ENCODE data around the gene TFAP2B.

The TFAP2B gene

GRCh38 chr6:50818673-50819072 lies at the start of gene TFAP2B:
Gene TFAP2B, plus strand, starts transcription at chr6:50818871. Its CDS starts 21 bp downstream, at chr6:50818892.
- DNase-seq (ENCODE audit: low spot score), result no peak

DNA sequence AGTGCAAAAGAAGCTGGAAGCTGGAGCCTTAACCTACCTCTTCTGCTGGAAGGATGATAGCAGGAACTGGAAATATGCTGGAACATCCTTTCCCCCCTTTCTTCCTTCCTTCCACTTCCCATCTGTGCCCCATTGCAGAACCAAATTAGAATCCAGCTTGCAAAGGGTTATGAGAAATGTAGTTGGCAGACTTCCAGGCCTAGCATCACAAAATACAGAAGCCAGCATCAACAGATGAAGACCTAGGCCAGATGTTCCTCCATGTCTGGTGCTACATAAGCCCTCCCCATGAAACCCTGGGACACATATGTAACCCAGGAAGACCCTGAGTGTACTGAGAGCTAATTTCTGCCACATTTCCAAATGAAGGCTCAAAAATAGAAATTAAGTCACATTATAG lies 40.0 kb upstream of the TFAP2B start:
- DNase-seq (ENCODE audit: low spot score), result no peak

DNA sequence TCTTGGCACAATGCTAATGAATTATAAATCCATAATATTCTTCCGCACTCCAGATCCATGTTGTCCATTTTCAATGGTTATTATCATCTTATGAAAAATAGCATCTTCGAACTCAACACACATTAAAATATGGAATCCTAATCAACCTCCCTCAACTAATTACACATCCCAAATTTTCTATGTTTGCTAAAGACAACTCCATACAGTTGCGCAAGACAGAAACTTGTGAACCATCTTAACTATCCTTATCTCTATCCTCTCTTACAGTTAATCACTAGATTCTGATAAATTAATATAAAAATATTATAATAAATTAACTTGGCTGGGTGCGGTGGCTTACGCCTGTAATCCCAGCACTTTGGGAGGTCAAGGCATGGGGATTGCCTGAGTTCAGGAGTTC lies 38.3 kb upstream of the TFAP2B start:
- DNase-seq (ENCODE audit: low spot score), result no peak

DNA sequence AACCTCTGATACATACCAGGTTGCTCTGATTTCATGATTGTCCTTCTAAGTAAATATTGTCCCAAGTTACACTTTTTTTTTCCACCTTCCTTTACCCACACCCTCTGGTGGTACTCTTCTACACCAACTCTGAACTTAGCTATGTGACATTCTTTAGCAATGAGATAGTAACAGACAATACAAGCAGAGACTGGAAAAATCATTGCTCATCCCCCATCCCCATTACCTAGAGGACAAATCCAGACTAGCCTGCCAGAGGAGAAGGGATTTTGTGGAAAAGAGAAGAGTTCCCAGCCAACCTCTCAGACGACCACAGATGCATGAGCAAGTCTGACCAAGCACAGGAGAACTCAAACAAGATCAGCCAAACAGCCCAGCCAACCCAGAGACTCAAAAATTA lies 32.8 kb upstream of the TFAP2B start:
- DNase-seq (ENCODE audit: low spot score), result no peak

DNA sequence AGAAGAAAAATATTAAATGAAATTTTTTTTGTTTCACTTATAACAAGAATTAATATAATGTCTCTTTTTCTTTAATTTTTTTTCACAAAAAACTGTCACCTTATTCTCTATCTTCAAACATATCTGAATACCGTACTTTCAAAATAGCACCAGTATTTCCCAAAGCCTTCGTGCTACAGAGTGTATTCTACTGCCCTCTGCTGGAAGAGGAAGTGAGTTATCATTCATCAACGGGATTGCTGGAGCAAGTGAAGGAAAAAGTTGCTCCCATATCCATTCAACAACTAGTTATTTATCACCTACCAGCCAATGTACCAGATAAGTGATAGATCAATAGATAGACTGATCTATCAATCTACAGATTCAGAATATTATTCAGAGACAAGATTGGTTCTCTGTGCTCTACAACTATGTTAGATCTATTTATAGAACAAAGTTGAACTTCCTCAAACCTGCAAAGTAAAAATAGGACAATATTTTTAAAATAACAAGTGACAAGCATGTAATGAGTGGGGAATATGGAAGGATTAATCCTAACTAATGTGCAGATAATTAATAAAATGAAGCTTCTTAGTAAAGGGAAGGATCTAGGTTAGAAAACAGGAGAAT lies 26.7 kb upstream of the TFAP2B start:
- peak; percentile 19 for DNase-seq (ENCODE audit: low spot score)

- DNase-seq (ENCODE audit: low spot score), result no peak
Observed at GRCh38 chr6:50792771-50793170, 25.9 kb upstream of the TFAP2B start.

GRCh38 chr6:50795574-50795973 lies 23.1 kb upstream of the TFAP2B start:
- no peak for DNase-seq (ENCODE audit: low spot score)

DNA sequence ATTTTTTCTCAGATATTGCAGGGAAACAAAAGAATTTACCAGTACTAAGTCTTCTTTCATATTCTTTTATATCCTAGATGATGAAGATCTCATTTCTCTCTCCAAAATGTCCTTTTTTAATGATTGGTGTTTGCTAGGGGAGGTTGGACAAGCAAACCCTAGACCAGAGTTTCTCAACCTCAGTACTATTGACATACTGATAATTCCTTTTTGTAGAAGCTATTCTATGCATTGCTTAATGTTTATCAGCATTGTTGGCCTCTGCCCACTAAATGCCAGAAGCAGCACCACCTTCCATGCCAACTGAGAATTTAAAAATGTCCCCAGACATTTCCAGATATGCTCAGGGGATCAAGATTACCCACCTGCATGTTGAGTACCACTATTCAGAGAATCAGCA lies 14.4 kb upstream of the TFAP2B start:
- DNase-seq (ENCODE audit: low spot score), result no peak

GRCh38 chr6:50807035-50807434 lies 11.6 kb upstream of the TFAP2B start:
- no peak for DNase-seq (ENCODE audit: low spot score)

GRCh38 chr6:50815436-50816114 lies 3.1 kb upstream of the TFAP2B start:
- DNase-seq (ENCODE audit: low spot score), result no peak

DNA sequence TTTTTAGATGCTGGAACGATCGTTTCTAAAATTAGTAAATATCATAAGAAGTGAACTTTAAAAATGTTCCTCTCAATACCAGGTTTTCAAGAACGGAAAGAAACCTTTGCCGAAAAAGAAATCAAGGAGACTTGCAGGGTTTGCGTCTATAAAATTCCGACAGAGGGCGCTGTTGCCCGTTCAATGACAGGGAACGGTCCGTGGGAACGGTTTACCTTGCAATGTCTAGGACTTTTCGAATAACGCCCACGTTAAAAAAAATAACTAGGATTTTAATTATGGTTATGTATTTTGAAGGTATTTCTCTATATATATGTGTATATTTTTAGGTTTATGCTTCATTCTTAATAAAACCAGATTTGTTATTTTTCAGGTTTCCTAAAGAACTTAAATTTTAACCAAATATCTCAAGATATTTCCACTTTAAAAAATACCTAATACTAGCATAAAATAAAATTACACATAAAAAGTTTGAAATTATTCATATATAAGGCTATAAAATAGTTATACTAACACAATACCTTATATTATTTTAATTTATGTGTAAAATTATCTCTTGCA lies 2.5 kb upstream of the TFAP2B start:
- DNase-seq (ENCODE audit: low spot score), result peak; percentile 67

DNA sequence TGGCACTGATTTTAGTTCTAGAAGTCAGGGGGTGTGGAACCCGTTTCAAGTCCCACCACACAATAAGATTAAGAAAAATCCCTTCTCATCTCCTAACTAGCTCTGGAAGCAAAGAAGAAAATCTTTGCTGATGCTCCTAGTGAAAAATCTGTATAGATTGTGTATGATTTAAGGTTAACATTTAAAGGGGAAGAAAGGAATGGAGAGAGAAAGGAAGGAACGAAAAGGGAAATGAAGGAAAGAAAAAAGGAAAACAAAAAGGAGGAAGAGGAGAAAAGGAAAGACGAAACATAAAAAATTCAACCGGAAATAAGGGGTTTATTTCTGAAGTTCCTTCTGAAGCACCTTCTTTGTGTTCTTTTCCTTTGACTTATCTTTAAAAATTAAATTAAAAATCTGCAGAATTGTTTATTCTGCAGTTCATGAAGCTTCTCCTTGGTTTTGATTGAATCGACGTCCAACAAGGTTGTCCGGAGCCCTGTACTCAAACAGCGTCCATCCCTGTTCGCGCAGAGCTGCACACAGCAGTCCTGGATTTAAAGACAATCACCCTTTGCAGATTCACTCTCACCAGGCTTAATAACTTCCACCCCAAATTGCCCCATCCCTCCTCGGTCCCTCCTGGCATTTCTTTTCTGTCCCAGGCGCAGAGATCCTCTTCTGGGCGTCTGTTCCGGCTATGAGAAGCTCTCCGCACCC lies 1.6 kb upstream of the TFAP2B start:
- no peak for DNase-seq (ENCODE audit: low spot score)

- no peak for DNase-seq (ENCODE audit: low spot score)
Observed at GRCh38 chr6:50817646-50817950, 1.1 kb upstream of the TFAP2B start.

GRCh38 chr6:50818020-50818419 lies 651 bp upstream of the TFAP2B start:
- no peak for DNase-seq (ENCODE audit: low spot score)

DNA sequence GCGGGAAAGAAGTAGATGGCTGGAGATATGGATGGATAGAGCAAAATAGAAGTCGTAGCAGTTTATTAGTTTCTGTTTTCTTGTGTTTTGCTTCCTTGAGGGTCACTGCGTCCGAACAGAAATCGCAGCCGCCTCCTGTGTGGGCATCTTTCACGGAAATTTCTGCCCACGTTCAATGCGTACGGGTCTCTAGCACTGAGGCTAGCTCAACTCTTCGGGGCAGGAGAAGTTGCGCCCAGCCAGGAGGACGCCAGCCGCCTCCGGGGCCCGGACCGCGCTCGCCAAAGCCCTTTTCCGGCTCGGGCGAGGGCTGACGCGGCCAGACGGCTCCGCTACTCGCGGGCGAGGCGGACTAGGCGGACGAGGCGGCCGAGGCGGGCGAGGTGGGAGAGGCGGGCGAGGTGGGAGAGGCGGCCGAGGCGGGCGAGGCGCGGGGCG lies 814 bp downstream of the TFAP2B start:
- DNase-seq (ENCODE audit: low spot score), result no peak

DNA sequence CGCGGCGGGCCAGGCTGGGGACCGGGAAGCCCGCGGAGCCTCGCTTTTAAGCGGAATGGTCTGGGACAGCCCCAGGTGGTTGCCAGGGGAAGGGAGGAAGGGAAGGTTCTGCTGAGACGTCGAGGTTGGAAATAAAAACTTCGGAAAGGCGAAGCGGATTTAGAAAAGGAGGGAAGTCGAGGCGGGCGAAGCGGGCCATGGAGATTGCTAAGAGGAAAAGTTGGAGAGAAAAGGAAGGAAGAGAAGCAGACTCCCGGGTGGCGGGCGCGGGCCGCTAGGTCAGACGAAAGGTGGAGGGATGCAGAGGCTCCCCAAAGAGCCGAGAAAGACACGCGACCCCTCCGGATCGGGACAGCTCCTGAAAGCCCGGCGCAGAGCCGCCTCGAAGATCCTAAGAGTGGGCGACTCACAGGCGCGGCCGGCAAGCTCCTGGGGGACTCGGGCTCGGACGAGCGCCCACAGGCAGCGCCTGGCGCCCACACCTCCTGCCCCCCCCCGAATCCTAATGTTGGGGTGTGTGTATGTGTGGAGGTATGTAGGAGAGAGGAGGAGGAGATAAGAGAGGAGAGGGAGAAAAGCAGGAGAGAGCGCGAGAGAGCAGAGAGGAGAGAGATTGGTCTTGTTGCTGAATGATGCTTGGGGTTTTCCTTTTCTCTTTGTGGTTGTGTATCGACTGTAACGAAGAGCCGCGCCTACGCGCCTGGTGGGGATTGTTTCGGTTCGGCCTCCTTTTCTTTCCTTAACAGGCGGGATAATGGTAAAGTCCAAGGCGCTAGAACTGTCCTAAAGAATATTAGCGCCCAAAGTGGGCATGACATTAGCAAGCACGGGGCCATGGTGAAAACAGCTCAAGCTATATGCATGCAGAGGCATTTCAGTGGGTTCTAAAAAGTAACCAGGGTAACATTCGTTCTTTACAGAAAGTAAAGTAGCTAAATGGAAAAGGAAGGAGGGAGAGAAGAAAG lies 1.5 kb downstream of the TFAP2B start:
- no peak for DNase-seq (ENCODE audit: low spot score)

- no peak for DNase-seq (ENCODE audit: low spot score)
Observed at GRCh38 chr6:50820869-50821264, 2.2 kb downstream of the TFAP2B start.

GRCh38 chr6:50821441-50822077 lies 2.9 kb downstream of the TFAP2B start:
- no peak for DNase-seq (ENCODE audit: low spot score)

GRCh38 chr6:50822078-50822476 lies 3.4 kb downstream of the TFAP2B start:
- no peak for DNase-seq (ENCODE audit: low spot score)

DNA sequence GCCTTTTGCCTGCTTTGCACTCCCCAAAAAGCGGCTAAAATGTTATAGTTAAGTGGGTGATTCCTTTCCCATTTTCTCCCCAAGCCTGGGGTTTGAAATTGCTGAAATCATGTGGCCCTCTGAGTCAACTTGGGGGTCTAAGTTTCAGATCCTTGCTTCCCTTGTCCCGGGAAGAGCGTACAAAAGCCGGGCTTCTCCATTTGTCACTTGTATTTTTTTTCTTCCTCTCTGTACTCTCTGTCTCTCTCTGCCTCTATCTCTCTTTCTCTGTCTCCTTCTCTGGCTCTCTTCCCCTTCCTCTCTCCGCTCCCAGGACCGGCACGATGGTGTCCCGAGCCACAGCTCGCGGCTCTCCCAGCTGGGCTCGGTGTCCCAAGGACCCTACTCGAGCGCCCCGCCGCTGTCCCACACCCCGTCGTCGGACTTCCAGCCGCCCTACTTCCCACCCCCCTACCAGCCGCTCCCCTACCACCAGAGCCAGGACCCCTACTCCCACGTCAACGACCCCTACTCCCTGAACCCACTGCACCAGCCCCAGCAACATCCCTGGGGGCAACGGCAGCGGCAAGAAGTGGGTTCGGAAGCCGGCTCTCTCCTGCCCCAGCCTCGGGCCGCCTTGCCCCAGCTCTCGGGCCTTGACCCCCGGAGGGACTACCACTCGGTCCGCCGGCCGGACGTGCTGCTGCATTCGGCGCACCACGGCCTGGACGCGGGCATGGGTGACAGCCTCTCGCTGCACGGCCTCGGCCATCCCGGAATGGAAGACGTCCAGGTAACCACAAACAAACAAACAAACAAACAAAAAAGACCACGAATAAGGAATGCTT lies 4.6 kb downstream of the TFAP2B start:
- no peak for DNase-seq (ENCODE audit: low spot score)

GRCh38 chr6:50824552-50824951 lies 5.9 kb downstream of the TFAP2B start:
- no peak for DNase-seq (ENCODE audit: low spot score)

Data from putamen (tissue), 1 donor.